Cerebellar nuclear complex (tissue), 1 donor: ENCODE results near the gene CRY2.

ENCODE experiments used
- DNase-seq, 2 experiments: peaks; one replicate each; lab custom pipeline; 2025; lab: John Stamatoyannopoulos, UW

Gene CRY2

DNA sequence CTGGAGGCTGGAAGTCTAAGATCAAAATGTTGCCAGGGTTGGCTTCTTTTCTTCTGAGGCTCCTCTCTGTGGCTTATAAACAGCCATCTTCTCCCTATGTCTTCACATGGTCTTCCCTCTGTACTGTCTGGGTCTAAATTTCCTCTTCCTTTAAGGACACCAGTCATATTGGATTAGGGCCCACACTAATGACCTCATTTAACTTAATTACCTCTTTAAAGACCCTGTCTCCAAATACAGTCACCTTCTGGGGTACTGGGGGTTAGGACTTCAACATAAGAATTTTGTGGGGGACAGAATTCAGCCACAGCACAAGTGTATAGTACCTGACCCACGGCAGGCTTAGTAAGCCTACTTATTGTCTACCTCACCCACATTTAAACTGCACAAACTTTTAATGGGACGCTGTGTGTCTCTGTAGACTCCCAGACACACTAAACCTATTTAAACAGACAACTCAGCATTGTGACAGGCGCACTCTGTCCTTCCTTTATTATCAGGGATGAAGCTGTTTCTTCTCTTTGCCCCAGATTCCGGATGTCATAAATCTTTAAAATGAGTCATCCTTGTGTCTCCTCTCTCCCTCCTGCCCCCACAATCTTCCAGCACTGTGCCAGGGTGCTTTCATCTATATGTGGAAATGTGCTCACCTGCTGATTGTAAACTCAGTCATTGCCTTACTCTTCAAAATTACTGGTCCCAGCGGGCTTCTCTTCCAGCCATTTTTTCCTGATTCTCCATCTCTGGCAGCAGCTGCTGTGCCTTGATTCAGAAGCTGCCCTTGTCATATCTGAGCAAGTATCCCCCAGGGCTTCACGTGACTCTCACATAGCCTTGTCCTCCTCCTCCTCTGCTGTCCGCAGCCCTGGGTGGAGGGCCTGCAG lies 32.8 kb downstream of the CRY2 start:
- DNase-seq = no peak

DNA sequence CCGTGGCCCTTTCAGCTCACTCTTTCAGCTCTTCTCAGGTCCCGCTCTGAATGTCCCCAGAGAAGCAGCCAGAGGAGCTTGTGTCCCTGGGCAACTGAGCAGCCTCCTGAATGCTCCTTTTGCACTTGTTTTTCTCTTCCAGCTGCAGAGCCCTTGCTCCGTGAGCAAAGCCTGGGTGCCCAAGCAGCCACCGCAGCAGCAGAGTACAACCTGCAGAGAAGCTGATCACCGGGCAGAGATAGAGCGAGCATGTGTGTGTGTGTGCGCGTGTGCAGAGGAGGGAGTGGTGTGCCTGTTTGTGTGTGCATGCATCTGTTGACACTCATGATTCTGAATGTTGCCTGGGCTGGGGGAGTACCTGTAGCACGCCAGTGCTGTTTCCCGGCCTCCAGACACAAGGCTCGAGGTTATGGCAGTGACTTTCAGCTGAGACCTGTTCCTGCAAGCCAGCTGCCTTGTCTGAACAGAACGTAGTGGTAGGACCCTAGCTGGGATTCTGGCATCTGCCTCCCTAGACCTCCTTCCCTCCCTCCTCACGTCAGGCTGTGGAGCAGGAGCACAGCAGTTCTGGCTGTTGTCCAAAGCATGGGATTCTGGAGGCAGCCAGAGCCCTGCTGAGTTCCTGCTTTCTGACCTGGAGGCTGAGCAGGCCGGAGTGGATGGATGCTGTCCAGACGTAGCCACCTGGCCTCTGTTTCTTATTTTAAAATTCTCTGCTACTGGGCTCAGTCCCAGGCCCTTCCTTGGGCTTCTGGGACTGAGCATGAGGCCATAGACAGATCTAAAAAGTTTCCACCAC lies 33.7 kb downstream of the CRY2 start:
- DNase-seq = peak; percentile 38 to 88

- DNase-seq = peak in 1 of 2 experiments; percentile 66
Measured at GRCh38 chr11:45881708-45882368, 34.6 kb downstream of the CRY2 start.

- DNase-seq = no peak
Measured at GRCh38 chr11:45884596-45885185, 37.4 kb downstream of the CRY2 start.

DNA sequence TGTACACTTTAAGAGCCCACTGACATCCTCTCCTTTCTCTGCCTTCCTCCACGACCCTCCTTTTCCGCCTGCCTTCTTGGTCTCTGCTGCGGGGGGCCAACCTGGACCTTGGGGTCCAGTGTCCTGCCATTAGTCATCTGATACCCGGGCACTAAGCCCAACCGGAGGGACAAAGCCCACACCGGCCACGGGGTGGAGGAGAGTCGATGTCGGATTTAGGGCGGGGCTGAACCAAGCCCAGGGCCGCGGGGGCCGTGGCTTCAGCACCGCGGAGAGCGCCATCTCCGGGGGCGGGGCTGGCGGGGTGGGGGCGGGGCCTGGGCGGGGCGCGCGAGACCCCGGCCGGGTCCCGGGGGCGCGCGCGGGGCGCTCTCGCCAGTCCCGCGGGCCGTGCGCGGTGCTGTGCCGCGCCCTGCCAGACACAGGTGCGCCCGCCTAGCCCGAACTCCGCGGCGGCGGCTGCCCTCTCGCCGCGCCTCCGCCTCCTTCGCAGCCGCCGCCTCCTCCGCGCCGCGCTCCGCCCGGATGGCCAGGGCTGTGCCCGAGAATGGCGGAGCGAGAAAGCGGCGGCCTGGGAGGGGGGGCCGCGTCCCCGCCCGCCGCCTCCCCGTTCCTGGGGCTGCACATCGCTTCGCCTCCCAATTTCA lies 38.1 kb downstream of the CRY2 start, which contains the start of gene MAPK8IP1:
Gene MAPK8IP1, plus strand, starts transcription at position 378 of the 647 bp plus-strand sequence. Its CDS starts 170 bp downstream, at position 548.
- no peak for DNase-seq

DNA sequence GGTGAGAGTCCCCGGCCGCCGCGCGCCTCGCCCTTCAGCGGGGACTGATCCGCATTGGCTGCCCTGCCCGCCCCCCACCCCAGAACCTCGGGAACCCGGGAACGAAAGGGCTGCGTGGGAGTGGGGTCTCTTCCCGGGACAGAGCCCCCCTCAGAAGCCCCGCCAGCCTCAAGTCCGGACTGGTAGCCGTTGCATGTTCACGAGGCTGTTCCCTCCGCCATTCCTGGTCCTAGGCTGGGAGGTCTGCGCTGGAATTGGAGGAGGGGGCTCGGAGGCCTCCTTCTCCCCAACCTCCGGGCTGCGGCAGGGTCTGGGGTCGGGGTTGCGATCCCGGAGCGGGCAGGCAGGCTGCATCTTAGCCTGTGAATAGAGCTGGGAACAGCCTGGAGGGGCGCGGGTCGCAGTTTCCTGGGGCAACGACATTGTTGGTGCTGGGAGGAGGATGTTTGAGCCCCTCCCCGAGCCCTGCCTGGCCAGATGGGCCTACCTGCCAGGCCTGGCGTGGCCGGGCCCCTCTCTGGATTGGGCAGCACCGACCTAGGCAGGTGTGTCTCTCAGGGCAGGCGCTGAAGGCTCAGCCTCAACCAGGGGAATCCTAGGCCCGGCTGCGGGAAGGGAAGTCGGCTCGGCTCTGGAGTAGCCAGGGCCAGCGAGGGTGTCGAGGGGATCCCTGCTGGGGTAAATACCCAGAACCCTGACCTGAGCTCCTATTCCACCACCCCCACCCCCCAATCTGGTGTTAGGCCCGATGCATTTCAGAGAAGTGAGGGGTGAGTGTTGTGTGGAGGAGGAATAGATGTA lies 38.8 kb downstream of the CRY2 start:
- no peak for DNase-seq

DNA sequence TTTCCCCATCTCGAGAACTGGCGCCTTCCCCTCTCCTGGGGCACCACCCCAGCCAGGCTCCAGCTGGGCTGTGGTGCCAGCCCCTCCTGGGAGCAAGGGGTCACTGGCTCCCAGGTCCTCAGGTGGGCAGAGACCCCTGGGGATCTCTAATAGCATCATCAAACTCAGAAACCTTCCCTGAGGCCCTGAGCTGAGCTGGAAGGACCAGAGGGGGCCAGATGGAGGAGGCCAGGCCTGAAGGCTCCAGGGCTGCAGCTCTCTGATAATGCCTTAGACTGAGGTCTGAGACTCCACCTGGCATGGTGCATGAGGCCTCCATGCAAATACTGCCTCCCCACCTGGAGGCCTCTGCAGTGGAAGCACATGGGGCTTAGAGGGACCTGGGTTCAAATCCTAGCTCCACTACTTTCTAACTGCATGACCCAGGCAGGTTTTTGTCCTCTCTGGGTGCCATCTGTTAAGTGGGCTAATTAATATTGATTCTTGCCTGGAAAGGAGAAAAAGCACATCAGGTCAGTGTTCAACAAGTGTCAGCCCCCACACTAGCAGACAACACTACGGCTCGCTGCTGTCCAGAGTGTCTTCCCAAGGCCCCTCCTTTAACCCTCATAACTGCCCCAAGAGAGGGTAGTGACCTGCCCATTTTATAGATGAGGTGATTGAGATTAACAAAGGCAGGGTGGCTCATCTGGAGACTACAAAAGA lies 39.7 kb downstream of the CRY2 start:
- DNase-seq = no peak

DNA sequence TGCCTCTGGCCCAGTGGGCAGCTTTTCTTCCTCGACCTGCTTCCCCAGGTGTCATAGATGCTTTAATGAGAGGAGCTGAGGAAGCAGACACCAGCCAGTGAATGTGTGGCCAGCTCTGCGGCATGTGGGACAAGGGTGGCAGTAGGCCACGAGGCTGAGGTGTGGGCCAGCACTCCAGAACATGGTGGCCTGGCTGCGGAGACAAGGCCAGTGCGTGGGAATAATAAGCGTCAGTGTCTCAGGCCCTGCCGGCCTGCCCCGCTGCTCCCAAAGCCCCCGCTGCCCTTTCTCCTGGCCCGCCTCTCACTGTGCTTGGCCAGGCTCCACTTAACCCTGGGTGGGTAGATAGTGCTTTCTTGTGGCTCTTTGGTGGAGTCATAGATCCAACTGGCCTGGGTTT lies 40.3 kb downstream of the CRY2 start:
- no peak for DNase-seq

GRCh38 chr11:45889555-45889954 lies 42.3 kb downstream of the CRY2 start:
- DNase-seq = no peak

- DNase-seq = no peak
Measured at GRCh38 chr11:45889966-45890365, 42.7 kb downstream of the CRY2 start.

GRCh38 chr11:45890886-45891550 lies 43.7 kb downstream of the CRY2 start:
- no peak for DNase-seq

- DNase-seq = no peak
Measured at GRCh38 chr11:45892856-45893255, 45.6 kb downstream of the CRY2 start.

DNA sequence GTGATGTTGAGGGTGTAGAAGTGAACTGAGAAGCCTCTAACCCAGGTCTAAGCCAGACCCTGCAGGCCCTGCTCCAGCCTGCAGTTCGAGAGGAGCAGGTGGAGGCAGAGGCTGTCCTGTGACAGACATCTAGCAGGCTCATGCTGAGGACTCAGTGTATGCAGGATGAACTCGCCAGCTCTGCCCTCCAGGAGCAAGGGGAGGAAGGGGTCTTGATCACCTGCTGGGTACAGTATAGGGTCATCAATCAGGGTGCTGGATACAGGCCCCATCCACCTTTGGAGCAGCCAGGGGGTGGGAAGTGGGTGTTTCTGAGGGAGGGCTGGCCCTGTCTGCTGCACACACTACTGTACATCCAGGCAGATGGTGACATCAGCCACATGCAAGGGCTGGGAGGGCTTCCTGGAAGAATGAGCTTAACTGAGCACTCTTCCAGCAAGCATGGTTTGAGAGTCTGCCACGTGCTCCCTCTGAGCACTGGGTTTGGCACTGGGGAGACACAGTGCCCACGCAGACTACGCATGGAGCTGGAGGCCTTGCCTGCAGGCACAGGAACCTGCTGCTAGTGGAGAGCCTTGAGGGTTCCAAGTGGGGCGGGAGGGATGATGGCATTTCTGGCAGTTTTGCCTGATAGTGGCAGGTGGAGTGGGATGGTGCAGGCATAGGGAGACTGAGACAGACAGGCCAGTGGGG lies 47.4 kb downstream of the CRY2 start:
- DNase-seq = no peak

- no peak for DNase-seq
Measured at GRCh38 chr11:45895553-45896259, 48.4 kb downstream of the CRY2 start.

- DNase-seq = no peak
Measured at GRCh38 chr11:45896422-45896984, 49.2 kb downstream of the CRY2 start.

- no peak for DNase-seq
Measured at GRCh38 chr11:45897556-45897955, 50.3 kb downstream of the CRY2 start.

GRCh38 chr11:45899086-45899447 lies 51.8 kb downstream of the CRY2 start:
- DNase-seq = no peak
